Measurements from ENCODE around the gene CDH6.

CDH6 gene

GRCh38 chr5:31192442-31192841 is 1.0 kb upstream of the CDH6 start:
- H3K9me3 ChIP-seq (ENCODE audit: low read depth, low read length): no peaks in the 10 kb centered on the region
- no peak overlapping the region for H3K9ac ChIP-seq (ENCODE audit: insufficient read length)
- no peak for TF ChIP-seq EZH2 (IDR thresholded peaks at IDR 0.05)
- TF ChIP-seq FOXP2 (optimal IDR thresholded peaks at IDR 0.05; ENCODE audit: control extremely low read depth, extremely low read length, insufficient read depth): no peak
- TF ChIP-seq POLR2AphosphoS5 (IDR thresholded peaks at IDR 0.05; ENCODE audit: borderline replicate concordance, low read depth, low read length): no peak
- H3K27ac ChIP-seq: no peak overlapping the region
- no peaks in the 10 kb centered on the region for H3K36me3 ChIP-seq (ENCODE audit: insufficient read depth, low read length)
- no peak overlapping the region for H3K4me3 ChIP-seq
- DNase-seq (ENCODE audit: low read depth, low spot score): no peak

GRCh38 chr5:31193116-31193515 is 370 bp upstream of the CDH6 start:
- no peak for DNase-seq (ENCODE audit: low read depth, low spot score)
- Histone ChIP-seq H3K9ac (ENCODE audit: insufficient read length) (no peak overlapping the region), H3K9me3 (ENCODE audit: low read depth, low read length) (no peaks in the 10 kb centered on the region), H3K36me3 (ENCODE audit: insufficient read depth, low read length) (no peaks in the 10 kb centered on the region), H3K27ac (no peak overlapping the region), H3K4me3 (peak overlapping the region; percentile 83)
- no peak for TF ChIP-seq POLR2AphosphoS5 (IDR thresholded peaks at IDR 0.05; ENCODE audit: borderline replicate concordance, low read depth, low read length)
- no peak for TF ChIP-seq FOXP2 (optimal IDR thresholded peaks at IDR 0.05; ENCODE audit: control extremely low read depth, extremely low read length, insufficient read depth)
- no peak for TF ChIP-seq EZH2 (IDR thresholded peaks at IDR 0.05)

- H3K4me3 ChIP-seq: peak overlapping the region; percentile 83
These were observed 955 bp downstream of the CDH6 start for GRCh38 chr5:31194468-31194813.

GRCh38 chr5:31194892-31195555 is 1.5 kb downstream of the CDH6 start:
- H3K27ac ChIP-seq: no peak overlapping the region
- no peaks in the 10 kb centered on the region for H3K36me3 ChIP-seq (ENCODE audit: insufficient read depth, low read length)
- H3K9ac ChIP-seq (ENCODE audit: insufficient read length): no peak overlapping the region
- no peaks in the 10 kb centered on the region for H3K9me3 ChIP-seq (ENCODE audit: low read depth, low read length)
- TF ChIP-seq FOXP2 (optimal IDR thresholded peaks at IDR 0.05; ENCODE audit: control extremely low read depth, extremely low read length, insufficient read depth): no peak
- no peak for TF ChIP-seq EZH2 (IDR thresholded peaks at IDR 0.05)
- TF ChIP-seq POLR2AphosphoS5 (IDR thresholded peaks at IDR 0.05; ENCODE audit: borderline replicate concordance, low read depth, low read length): no peak
- peak overlapping the region; percentile 83 for H3K4me3 ChIP-seq
- no peak for DNase-seq (ENCODE audit: low read depth, low spot score)

More at GRCh38 chr5:31194468-31194813, 955 bp downstream of the CDH6 start:
- no peak for DNase-seq (ENCODE audit: low read depth, low spot score)
- H3K9ac ChIP-seq (ENCODE audit: insufficient read length): no peak overlapping the region
- H3K27ac ChIP-seq: no peak overlapping the region
- no peaks in the 10 kb centered on the region for H3K36me3 ChIP-seq (ENCODE audit: insufficient read depth, low read length)
- H3K9me3 ChIP-seq (ENCODE audit: low read depth, low read length): no peaks in the 10 kb centered on the region
- TF ChIP-seq FOXP2 (optimal IDR thresholded peaks at IDR 0.05; ENCODE audit: control extremely low read depth, extremely low read length, insufficient read depth): no peak
- TF ChIP-seq EZH2 (IDR thresholded peaks at IDR 0.05): no peak
- TF ChIP-seq POLR2AphosphoS5 (IDR thresholded peaks at IDR 0.05; ENCODE audit: borderline replicate concordance, low read depth, low read length): no peak

- TF ChIP-seq FOXP2 (optimal IDR thresholded peaks at IDR 0.05; ENCODE audit: control extremely low read depth, extremely low read length, insufficient read depth): no peak
- TF ChIP-seq POLR2AphosphoS5 (IDR thresholded peaks at IDR 0.05; ENCODE audit: borderline replicate concordance, low read depth, low read length): no peak
- no peak for TF ChIP-seq EZH2 (IDR thresholded peaks at IDR 0.05)
- DNase-seq (ENCODE audit: low read depth, low spot score): no peak
- Histone ChIP-seq H3K4me3 (no peak overlapping the region), H3K9ac (ENCODE audit: insufficient read length) (no peak overlapping the region), H3K27ac (no peak overlapping the region), H3K36me3 (ENCODE audit: insufficient read depth, low read length) (no peaks in the 10 kb centered on the region), H3K9me3 (ENCODE audit: low read depth, low read length) (no peaks in the 10 kb centered on the region)
These were observed 2.8 kb downstream of the CDH6 start for GRCh38 chr5:31196309-31196708.

- no peak for DNase-seq (ENCODE audit: low read depth, low spot score)
- Histone ChIP-seq H3K9me3 (ENCODE audit: low read depth, low read length) (no peaks in the 10 kb centered on the region), H3K36me3 (ENCODE audit: insufficient read depth, low read length) (no peaks in the 10 kb centered on the region), H3K27ac (no peak overlapping the region), H3K9ac (ENCODE audit: insufficient read length) (no peak overlapping the region), H3K4me3 (no peak overlapping the region)
- TF ChIP-seq POLR2AphosphoS5 (IDR thresholded peaks at IDR 0.05; ENCODE audit: borderline replicate concordance, low read depth, low read length) (no peak), FOXP2 (optimal IDR thresholded peaks at IDR 0.05; ENCODE audit: control extremely low read depth, extremely low read length, insufficient read depth) (no peak), EZH2 (IDR thresholded peaks at IDR 0.05) (no peak)
These were observed 3.7 kb downstream of the CDH6 start for GRCh38 chr5:31197183-31197582.

GRCh38 chr5:31204958-31205357 is 11.5 kb downstream of the CDH6 start:
- no peak for DNase-seq (ENCODE audit: low read depth, low spot score)
- H3K9ac ChIP-seq (ENCODE audit: insufficient read length): no peak overlapping the region
- H3K27ac ChIP-seq: peak overlapping the region; percentile 59; the same call in 1 of the 2 replicates
- TF ChIP-seq FOXP2 (optimal IDR thresholded peaks at IDR 0.05; ENCODE audit: control extremely low read depth, extremely low read length, insufficient read depth): no peak
- TF ChIP-seq POLR2AphosphoS5 (IDR thresholded peaks at IDR 0.05; ENCODE audit: borderline replicate concordance, low read depth, low read length): no peak
- TF ChIP-seq EZH2 (IDR thresholded peaks at IDR 0.05): no peak
- H3K4me3 ChIP-seq: peak overlapping the region; percentile 16; the same call in 1 of the 2 replicates
- no peaks in the 10 kb centered on the region for H3K9me3 ChIP-seq (ENCODE audit: low read depth, low read length)
- H3K36me3 ChIP-seq (ENCODE audit: insufficient read depth, low read length): no peaks in the 10 kb centered on the region

- Histone ChIP-seq H3K9me3 (ENCODE audit: low read depth, low read length) (no peaks in the 10 kb centered on the region), H3K4me3 (no peak overlapping the region), H3K9ac (ENCODE audit: insufficient read length) (no peak overlapping the region), H3K36me3 (ENCODE audit: insufficient read depth, low read length) (no peaks in the 10 kb centered on the region), H3K27ac (no peak overlapping the region)
- TF ChIP-seq POLR2AphosphoS5 (IDR thresholded peaks at IDR 0.05; ENCODE audit: borderline replicate concordance, low read depth, low read length) (no peak), EZH2 (IDR thresholded peaks at IDR 0.05) (no peak), FOXP2 (optimal IDR thresholded peaks at IDR 0.05; ENCODE audit: control extremely low read depth, extremely low read length, insufficient read depth) (no peak)
- DNase-seq (ENCODE audit: low read depth, low spot score): no peak
These were observed 14.6 kb downstream of the CDH6 start for GRCh38 chr5:31208043-31208442.

- DNase-seq (ENCODE audit: low read depth, low spot score): no peak
- TF ChIP-seq POLR2AphosphoS5 (IDR thresholded peaks at IDR 0.05; ENCODE audit: borderline replicate concordance, low read depth, low read length) (no peak), FOXP2 (optimal IDR thresholded peaks at IDR 0.05; ENCODE audit: control extremely low read depth, extremely low read length, insufficient read depth) (no peak), EZH2 (IDR thresholded peaks at IDR 0.05) (no peak)
- H3K9me3 ChIP-seq (ENCODE audit: low read depth, low read length): no peaks in the 10 kb centered on the region
- H3K4me3 ChIP-seq: no peak overlapping the region
- no peak overlapping the region for H3K9ac ChIP-seq (ENCODE audit: insufficient read length)
- no peaks in the 10 kb centered on the region for H3K36me3 ChIP-seq (ENCODE audit: insufficient read depth, low read length)
- no peak overlapping the region for H3K27ac ChIP-seq
These were observed 15.8 kb downstream of the CDH6 start for GRCh38 chr5:31209334-31209733.

Data from SK-N-MC (cell line).